OCI-M2 (cell line): ENCODE results near the gene SIRT7.
"Not testable (repeated sequence)": the region's sequence is repeated elsewhere in the genome, so short reads cannot be mapped to it uniquely, and the experiment has no call there.

Source experiments
- DNase-seq: peaks from one replicate; lab custom pipeline; 2025; ENCODE audit not compliant: unreplicated experiment; lab: John Stamatoyannopoulos, UW

The SIRT7 gene

GRCh38 chr17:81921537-81921862 is 3.5 kb upstream of the SIRT7 start:
- DNase-seq: no peak

DNA sequence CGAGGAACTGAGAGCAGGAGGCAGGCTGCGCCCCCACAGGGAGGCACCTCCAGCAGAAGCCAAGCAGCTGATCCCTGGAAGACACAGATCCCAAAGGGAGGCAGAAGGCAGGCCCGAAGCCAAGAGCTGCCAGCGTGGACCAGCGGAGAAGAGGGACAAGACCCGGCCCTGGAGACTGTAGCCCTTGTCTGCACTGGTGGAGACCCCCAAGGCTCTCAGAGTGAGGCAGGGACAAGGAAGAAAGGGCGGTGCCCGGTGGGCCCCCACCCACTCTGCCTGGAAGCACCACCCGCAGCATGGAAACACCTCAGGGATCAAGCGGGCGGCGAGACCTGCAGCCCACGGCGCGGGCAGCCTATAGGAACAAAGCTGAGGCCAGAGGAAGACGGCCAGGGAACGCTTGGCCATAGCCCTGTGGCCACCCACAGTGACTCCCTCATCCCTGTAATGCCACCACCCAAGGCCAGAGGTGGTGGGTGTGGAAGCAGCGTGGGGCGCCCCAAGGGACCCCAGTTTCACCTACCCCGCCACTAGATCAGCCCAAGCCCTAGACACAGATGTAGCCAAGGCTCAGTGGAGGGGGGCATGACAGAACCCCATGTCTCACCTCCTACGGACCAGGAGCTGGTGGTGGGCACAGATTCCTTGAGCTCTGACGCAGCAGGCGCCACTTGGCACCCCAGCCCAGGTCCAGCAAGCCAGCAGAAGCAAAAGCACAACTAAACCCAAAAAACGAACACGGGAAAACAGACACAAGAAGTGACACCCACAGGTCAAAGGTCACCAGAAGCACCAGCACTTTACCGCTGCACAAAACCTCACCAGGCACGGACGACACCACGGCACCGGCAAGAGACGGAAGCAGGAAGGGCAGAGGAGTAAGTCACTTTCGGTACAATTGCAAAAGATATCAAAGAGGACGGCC is 2.9 kb upstream of the SIRT7 start:
- no peak for DNase-seq

- no peak for DNase-seq
These were observed 1.0 kb upstream of the SIRT7 start for GRCh38 chr17:81918832-81919545.

DNA sequence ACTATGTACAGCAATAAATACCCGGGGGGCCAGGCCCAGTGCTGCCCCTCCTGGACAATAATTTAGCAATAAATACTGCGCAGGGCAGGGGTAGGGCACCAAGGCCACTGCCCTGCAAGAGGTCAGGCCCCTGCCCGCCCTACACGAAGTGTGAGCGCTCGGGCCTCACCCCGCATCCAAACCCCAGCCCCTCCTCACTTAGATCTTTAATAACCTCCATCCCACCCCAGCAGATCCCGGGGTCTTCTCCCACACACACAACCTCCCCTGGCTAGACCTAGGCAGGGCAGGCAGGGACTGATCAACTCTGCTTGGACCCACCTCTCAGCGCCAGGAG is 325 bp upstream of the SIRT7 start:
- not testable (repeated sequence) for DNase-seq

GRCh38 chr17:81916234-81917001 is 1.6 kb downstream of the SIRT7 start:
- DNase-seq: no peak

GRCh38 chr17:81915331-81915730 is 2.6 kb downstream of the SIRT7 start:
- DNase-seq: no peak

- DNase-seq: no peak
These were observed 3.7 kb downstream of the SIRT7 start for GRCh38 chr17:81914103-81914850.

DNA sequence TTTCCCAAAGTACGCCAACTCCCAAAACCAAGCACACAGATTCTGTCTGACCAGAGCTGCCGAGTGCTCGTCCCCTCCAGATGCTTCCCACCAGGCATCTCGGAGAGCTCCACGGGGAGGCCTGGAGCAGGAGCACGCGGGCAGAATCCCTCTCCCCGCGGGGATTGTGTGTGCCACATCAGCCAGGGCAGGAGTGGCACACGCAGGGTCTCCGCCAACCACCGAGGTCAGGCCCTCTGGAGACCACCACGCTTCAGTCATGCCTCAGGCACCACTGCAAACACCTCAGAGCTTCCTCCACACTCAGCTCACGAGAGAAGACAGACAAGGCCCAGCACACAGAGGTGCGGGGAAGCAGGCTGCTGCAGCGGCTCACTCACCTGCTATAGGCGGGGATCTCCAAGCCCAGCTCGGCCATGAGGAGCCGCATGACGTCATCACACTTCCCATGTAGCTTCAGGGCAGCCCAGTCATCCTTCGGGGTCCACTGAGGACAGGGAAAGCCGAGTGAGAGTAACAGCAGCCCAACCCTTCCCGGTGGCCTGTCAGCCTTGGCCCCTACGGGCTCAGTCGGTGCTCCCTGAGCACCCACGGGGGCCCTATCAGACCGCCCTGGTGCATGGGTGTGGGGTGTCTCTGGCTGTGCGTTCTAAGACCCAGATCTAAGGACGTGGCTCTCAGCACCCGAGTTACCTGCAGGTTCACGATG is 4.4 kb downstream of the SIRT7 start:
- no peak for DNase-seq

- no peak for DNase-seq
These were observed 5.3 kb downstream of the SIRT7 start for GRCh38 chr17:81912441-81913309.

DNA sequence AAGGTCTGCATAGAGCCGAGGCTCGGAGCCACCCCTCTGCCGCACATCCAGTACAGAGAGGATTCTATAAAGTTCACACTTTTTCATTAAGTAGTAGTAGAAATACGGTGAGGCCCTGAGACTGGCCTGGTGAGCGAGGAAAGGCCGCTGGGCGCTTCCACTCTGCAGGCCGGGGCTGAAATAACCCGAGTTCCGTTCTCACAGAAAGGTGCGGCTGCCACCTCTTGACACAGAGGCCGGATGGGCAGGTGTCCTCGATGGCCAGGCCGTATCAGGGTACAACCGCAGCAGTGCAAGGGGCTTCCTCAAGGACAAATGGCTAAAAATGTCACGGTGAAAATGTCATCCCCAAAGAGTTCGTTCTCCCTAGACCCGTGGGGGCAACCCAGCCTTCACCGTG is 6.0 kb downstream of the SIRT7 start:
- no peak for DNase-seq

- DNase-seq: no peak
These were observed 6.6 kb downstream of the SIRT7 start, which contains the start of gene PCYT2 for GRCh38 chr17:81911277-81911961. Gene PCYT2, minus strand, starts transcription at chr17:81911399. Its CDS starts 44 bp downstream, at chr17:81911355.

DNA sequence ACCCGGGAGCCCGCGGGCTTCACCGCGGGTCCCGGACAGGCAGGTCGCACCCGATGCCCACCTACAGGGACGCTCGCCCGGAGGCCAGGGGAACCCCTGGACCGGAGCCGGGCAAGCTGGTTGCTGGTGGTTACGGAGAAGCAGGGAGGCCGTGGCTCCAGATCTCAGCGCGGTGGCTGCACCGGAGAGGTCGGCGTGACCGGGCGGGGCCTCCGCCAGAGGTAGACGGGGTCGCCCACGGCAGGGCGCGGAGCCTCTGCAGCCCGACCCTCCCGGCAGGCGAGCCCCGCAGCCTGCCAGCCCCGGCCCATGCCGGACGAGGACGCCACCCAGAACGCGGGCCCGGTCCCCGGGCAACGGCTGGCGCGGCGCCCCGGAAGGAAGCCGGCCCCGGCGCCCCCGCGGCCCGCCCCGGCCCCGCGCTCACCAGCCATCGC is 7.1 kb downstream of the SIRT7 start:
- DNase-seq: no peak

DNA sequence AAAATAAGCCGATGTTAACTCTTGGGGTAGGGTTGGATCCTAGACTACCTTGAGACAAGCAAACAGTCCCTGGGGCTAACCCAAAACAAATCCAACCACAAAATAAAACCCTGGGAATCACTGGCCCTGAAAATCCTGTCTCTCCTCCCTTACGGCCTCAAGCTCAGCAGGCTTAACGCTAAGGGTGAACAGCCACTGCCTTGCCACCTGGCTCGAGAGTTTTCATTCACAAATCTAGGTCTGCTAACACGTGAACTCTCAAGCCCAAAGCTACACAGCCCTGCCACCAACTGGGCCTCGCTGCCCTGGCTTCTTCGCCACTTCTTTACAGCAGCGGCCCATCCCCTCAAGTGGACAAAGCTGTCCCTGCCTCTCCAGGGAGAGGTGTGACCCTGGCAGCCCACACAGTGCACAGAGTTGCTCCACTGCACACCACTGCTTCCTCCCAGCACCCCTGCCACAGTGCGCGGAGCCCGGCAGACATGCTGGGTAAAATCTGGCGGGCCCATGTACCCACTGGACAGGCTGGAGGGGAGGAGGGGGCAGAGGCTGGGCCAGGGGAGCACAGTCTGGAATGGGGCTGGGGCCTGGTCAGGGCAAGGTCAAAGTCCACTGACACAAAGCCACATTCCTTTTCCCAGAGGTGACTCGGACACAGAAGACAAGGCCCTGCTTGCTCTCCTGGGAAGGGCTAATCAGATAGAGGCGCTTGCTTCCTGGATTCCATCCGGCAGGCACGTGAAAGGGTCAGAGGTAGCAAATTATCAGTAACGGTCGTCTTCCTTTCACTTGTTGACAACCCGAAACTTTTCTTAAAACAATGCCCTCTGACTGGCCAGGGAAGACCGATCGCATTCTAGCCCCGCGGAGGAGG is 7.8 kb downstream of the SIRT7 start:
- no peak for DNase-seq

DNA sequence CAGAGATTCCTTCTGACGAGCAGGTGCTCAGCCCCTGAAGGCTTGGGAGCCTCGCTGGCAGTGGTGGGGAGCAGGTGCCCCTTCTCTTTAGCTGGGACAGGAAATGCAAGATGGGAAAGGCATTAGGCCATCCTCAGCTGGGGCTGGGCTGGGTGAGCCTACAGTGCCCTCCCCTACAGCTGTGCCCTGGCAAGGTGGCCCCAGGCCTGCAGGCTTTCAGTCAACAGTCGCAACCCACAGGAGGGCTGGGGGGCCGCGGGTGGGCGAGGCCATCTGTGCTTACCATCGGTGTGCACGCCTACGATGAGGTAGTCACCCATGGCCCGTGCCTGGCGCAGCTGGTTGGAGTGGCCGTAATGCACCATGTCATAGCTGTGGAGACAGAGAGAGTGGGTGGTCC is 8.7 kb downstream of the SIRT7 start:
- no peak for DNase-seq

DNA sequence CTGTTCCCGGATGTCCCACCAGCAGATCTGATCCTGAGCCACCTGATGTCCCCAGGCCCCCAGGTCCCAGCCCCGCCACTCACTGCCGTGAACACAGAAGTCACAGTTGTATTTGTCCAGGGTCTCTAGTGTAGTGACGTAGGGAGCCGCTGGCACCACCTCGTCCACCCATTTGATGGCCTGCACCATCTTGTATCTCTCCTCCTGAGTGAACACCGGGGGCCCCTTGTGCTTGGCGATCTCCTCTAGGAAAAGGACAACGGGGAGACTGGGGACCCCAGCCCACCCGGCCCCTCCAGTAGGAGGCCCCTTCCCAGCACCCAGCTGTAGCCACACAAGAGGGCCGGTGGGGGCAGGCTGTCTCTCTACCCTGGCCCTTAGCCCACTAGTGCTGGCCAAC is 9.2 kb downstream of the SIRT7 start:
- DNase-seq: no peak

DNA sequence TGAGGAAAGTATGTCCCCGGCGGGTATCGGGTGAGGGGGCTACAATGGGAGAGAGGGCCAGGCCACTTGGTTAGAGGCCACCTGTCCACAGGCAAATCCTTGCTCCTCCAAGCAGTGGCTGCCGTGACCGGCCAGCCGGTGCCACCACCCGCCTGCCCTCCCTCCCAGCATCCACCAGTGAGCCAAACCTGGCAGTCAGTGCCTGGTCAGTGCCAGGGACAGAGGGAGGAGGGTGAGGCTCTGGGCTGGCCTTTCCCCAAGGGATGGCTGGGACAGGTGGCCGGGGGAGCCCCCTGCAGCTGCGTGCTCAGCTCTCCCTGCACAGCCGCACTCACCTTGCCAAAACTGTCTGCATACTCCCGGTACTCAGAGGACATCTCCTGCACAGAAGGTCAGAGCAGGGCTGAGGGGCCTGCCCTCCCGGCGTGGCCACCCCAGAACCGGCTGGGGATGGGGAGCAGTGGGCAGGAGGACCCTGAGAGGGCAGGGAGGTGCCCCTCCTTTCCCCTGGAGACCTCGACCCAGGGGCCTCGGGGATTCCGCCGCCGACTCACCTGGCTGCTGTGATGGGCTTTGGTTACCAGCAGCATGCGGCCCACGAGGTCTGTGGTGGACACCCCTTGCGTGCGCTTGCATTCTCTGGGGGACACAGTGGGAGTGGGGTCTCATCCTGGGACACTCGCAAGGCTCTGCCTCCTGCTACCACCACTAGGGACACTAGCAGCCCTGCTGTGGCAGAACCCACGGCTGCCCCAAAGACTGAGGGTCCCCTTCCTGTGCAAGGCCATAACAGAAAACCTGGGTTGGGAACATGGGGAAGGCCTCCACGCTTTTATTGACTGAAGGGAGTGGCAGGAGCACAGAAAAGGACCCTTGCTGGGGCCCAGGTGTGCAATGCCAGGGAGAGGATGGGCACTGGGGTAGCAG is 10.5 kb downstream of the SIRT7 start:
- no peak for DNase-seq
